Endometrial microvascular endothelial cells (primary cell): Measurements from ENCODE around the gene MLH1. TPM values are rescaled to one million over a fixed set of nuclear protein-coding genes. Genes with fewer than 3 reads are reported as not detected.
"Not testable (repeated sequence)": the region's sequence is repeated elsewhere in the genome, so short reads cannot be mapped to it uniquely, and the experiment has no call there.

ENCODE experiments used
- in situ Hi-C: cut with HindIII; loops from 2 replicates; pipeline ENCODE4 v1.10.0; 2017; ENCODE audit warnings: low sequenced_read_pairs, low pct_unique_long_range_greater_than_20kb; ENCODE audit errors: inconsistent ontology term
- total RNA-seq: library from RNA; depleted of rRNA; stranded (reverse); fragments of >200 nt; gene quantifications from one replicate; pipeline ENCODE4 v1.2.3, GENCODE V29; 2015; ENCODE audit errors: inconsistent ontology term

Gene MLH1
- total RNA-seq, 1 donor from 2014 or later: 36.3 TPM

DNA sequence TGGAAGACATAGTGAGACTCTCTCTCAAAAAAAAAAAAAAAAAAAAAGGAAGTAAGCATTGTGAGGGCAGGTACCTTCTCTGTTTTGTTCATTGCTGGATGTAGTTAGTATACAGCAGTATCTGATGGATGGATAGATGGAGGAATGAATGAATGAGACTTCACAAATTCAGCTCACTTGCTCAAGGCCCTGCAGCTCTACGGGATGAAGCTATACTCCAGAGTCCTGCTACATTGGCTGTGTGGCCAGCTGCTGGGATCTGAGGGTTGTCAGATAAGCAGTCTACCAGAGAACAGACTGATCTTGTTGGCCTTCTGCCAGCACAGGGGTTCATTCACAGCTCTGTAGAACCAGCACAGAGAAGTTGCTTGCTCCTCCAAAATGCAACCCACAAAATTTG, 35.0 kb downstream of the MLH1 start:
- in situ Hi-C loops: no loop called here

DNA sequence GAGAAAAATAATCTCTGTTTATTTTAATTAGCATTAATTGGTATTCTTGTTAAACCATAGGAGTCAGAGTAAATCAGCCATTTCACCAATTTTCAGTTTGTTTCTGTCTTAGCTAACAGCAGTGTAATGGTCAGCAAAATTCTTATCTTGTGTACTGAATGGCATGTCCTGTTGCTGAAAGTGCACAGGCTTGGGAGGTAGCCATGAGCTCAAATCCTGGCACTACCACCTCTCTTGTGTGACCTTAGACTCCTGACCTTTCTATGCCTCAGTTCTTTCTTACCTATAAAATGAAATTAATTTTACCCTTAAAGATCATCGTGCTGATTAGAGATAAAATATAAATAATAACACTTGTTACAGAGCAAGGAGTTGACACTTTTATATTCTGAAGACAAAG, 35.8 kb downstream of the MLH1 start:
- in situ Hi-C loops: no loop called here

DNA sequence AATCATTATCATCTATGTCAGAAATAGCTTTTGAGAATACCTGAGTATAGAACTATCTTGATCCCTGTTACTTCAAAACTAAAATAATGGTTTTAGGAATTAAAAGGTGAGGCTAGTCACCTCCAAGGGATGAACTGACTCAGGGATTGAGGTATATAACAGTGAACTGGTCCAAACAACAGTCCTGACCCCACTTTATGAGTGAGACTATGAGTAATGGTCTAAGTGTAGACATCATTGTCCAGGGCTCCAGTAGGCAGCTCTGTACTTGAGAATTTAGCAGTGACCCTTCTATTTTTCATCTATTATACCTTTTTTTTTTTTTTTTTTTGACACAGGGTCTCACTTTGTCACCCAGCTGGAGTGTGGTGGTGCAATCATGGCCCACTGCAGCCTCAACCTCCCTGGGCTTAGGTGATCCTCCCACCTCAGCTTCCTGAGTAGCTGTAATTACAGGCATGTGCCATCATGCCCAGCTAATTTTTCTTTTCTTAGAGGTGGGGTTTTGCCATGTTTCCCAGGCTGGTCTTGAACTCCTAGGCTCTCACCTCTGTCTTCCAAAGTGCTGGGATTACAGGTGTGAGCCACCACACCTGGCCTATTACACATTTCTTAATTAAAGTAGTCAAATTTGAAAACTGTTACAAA, 36.3 kb downstream of the MLH1 start:
- in situ Hi-C loops: no loop called here

DNA sequence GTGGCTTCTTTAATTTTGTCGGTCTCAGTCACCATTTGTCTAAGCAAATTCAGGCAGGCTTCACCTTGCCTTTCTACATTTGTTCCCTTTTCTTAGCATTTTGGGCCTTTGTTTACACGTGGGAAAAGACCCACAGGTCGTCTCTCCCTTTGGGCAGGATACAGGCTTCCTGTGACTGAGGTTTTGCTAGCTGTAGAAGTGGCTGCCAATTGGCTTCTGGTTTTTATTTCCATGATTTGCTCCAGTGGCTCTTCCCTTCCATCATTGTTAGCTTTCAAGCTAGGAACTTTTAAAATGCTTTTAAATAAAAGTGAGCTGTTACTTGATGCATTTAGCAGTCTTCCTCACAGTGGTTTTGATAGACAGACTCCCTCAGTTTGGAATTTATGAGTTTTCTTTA, 37.3 kb downstream of the MLH1 start:
- in situ Hi-C loops: no loop called here

DNA sequence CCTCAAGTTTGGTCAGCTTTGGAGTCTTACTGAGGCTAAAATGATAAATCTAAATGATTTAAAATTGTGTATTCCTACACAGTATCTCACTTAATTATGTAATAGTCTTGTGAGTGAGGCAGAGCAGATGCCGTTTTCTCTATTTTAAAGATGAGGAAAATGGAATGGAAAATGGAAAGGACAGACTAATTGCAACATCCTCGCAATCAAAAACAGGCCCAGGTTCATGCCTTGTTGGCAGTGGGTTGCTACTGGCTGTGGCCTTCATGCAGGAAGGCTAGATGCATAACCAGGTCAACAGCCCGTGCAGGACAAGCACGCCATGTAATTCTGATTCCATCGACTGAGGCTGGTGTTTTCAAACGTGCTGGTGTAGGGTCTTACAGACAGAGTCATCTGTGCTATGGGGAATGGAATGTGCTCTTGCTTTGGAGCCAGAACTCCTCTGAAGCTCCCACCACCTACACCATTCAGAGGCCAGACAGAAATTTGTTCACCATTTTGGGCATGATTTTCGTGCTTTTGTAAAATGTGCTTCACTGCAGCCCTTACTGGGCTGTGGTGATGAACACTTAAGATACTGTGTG, 37.9 kb downstream of the MLH1 start:
- in situ Hi-C loops: no loop called here

DNA sequence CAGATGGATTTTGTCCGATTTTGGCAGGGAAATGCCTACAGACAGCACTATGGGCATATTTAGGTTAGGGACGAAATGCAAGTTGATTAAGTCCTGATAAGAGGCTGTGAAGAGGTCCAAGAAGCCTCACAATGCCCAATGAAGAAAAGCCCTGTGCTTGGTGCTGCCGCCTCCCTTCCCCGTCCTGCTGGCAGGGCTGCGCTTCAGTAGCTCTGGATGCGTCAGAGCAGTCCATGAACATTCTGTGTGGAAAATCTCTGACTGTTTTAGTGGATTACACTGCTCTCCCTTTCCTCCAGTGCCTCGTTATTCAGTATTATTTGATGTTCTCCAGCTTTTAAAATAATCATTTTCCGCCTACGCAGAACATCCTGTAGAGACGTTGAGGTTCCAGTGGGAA, 39.6 kb downstream of the MLH1 start:
- in situ Hi-C loops: no loop called here

DNA sequence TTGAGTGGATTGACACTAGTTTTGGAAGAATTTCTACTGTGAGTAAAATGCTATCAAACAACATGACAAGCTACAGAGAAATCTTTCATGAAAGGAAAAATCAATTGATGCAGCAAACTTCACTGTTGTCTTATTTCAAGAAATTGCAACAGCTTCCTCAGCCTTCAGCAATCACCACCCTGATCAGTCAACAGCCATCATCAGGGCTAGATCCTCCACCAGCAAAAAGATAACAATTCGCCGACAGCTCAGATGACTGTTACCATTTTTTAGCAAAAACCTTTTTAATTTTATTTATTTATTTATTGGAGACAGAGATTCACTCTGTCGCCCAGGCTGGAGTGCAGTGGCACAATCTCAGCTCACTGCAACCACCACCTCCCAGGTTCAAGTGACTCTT, 44.0 kb downstream of the MLH1 start:
- in situ Hi-C loops: no loop called here

DNA sequence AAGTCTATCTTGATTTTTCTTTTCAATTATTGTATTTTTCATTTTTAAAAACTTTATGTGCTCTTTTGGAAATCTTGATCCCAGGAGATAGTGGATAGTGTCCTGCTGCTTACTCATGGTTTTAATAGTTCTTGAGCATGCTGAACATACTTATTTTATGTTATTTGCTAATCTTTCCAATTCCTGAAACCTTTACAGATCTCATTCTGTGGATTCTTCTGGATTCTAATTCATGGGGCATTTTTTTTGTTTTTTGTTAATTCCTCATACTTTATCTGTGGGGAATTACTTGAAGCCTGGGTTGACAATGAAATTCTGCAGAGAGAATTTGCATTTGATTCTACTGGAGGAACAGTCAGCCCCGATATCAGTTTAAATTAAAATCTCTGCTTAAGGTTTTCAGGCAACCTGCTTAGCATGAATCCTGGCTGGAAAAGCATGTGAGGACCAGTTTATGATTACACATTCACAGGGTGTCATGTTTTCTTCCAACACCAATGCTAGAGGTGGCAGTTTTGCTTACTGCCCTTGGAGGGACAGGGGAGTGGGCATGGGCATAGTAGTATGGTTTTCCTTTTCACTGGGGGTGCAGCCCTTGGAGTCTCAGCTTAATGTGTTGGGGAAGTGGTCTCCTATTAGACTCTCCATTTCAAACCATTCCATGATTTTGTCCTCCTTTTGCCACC, 46.0 kb downstream of the MLH1 start:
- in situ Hi-C loops: no loop called here

DNA sequence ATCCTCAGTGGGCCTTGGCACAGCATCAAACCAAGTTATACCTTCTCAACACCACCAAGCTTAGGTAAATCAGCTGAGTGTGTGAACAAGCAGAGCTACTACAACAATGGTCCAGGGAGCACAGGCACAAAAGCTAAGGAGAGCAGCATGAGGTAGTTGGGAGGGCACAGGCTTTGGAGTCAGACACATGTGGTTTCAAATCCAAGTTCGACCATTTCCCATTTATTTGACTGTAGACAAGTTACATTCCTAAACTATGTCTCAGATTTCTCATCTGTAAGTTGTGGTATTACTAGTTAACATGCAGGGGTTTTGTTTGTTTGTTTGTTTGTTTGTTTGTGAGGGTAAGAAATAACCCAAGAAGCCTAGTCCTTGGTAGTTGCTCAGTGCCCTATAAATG, 46.9 kb downstream of the MLH1 start:
- in situ Hi-C loops: no loop called here

DNA sequence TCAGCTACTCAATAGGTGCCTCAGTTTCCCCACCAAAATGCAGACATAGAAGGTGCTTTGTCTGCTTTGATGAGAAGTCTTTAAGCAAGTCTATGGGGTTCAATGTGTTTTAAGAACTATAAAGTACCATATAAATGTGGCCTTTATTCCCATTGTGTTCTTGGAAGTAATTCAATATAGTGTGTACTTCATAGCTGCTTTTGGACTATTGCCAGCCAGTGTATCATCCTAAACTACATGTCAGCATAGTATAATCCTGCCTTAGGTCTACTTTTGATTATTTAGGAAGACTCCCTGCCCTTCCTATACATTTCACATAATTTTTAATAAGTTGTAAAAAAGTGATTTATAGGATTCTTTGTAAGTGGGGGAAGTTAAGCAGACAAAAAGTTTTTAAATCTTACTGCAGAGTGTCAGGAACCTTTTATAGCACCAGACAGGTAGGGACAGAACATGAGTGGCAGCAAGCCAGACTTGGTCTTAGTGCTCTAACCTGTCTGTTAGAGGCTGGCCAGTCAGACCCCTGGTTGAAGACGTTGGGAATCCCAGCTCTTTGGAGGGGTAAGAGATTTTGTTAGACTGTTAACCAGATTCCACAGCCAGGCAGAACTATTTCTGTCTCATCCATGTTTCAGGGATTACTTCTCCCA, 48.4 kb downstream of the MLH1 start:
- in situ Hi-C loops: no loop called here

DNA sequence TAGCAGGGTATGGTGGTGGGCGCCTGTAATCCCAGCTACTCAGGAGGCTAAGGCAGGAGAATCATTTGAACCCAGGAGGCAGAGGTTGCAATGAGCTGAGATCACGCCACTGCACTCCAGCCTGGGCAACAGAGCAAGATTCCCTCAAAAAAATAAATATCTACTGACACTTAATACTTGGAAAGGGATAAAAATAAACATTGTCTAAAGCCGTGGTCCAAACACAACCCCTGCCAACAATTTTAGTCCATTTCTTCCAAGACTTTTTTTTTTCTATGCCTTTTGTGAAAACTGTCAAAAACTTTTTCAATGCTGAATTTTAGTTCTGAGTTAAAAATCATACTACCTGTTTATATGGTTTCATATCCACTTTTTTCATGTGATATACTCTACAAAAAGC, 49.4 kb downstream of the MLH1 start:
- in situ Hi-C loops: not testable (repeated sequence)

DNA sequence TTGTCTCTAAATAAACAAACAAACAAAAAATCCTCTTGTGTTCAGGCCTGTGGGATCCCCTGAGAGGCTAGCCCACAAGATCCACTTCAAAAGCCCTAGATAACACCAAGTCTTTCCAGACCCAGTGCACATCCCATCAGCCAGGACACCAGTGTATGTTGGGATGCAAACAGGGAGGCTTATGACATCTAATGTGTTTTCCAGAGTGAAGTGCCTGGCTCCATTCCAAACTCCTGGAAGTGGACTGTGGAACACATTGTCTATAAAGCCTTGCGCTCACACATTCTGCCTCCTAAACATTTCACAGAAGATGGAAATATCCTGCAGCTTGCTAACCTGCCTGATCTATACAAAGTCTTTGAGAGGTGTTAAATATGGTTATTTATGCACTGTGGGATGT, 57.0 kb downstream of the MLH1 start:
- in situ Hi-C loops: no loop called here

DNA sequence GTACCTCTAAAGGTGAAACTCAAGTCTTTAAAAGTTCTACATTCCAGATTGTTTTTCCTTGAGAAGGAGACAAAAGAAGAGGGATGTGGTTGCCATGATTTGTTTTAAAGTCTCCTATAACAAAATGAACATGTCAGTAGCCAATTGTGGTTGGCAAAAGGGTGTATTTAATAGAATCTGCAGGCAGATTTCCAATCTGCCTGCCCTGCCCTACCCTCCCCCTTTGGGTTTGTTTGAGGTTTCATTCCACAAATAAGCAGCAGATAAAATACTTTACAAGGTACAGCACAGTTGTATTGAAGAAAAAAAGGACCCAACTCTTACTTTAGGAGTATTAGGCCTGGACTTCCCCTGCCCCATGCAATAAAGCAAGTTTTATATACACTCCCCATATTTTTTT, 59.5 kb downstream of the MLH1 start:
- in situ Hi-C loops: no loop called here

DNA sequence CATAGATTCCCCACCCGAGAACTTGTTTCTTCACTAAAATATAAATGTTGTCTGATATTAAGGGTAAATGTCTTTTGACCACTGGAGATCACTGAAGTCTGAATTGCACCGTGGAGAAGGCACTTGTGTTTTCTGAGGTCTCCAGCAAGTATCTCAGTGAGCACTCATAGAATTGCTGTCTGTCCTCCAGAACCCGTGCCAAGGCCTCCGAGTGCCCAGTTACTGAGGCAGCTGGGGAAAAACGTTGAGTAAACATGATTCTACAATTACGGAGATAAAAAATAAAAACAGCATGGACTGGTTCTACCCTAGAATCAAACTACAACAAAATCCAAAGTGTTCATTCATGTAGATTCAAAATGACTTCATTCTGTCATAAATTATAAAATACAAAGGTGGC, 60.0 kb downstream of the MLH1 start:
- in situ Hi-C loops: no loop called here

DNA sequence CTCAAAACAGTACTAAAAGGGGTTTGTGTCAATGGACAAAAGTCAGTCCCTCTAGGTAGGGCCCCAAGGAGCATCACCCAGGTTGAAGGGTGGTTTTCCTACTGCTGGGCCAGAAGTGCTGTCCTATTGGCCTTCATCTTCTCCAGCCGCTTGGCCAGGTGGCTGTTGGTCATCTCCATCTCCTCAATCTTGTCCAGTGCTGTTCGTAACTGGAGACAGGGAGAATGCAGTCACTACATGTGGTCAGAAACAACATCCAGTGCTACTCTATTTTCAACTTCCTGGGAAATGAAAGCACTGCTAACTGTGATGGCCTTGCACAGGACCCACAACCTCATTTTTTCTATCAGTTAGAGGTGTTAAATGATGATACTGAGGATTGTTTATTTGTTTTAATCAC, 60.4 kb downstream of the MLH1 start:
- in situ Hi-C loops: no loop called here

DNA sequence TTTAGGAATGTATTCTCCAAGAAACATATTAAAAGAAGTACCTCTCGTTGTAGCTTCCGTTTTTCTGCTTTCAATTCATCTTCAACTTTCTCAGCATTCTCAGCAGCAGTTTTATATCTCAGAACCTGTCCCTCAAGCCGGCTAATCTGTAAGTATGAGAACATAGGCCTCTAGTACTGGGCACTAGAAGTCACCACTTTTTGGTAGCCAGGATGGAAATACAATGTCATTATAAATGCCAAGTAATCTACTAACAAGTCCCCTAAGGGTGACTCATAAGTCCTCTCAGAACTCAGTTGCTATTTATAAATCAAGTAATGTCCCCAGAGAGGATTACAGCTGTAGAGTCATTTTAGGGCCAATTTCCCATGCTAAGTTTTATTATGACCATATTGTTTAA, 61.1 kb downstream of the MLH1 start:
- in situ Hi-C loops: no loop called here

DNA sequence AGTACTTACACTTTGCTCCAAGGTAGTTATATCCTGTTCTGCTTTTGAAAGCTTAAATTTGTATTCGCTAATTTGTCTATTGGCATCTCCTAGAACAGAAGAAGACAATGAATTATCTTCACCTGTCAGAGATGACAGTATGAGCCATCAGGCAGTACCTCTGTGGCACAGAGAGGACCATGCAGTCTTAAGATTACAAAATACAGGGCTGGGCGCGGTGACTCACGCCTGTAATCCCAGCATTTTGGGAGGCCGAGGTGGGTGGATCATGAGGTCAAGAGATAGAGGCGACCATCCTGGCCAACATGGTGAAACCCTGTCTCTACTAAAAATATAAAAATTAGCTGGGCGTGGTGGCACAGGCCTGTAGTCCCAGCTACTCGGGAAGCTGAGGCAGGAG, 61.8 kb downstream of the MLH1 start:
- in situ Hi-C loops: not testable (repeated sequence)

DNA sequence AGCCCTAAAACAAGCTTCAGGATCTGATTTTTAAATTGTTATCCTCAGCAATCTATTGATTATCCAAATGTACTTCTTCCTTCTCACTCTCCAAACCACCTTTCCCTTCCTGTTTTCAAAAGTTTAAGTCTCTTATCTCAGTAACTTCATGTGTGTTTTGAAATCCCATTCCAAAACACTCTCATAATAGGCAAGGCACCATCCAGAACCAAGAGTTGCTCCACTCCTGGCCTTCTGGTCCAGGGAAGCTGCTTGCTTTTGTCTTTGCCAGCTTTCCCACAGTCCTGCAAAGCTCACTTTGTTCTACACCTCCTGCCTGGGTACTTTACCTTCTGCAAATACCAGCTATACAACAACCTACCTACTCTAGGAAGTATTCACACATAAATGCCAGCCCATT, 63.5 kb downstream of the MLH1 start:
- in situ Hi-C loops: no loop called here

DNA sequence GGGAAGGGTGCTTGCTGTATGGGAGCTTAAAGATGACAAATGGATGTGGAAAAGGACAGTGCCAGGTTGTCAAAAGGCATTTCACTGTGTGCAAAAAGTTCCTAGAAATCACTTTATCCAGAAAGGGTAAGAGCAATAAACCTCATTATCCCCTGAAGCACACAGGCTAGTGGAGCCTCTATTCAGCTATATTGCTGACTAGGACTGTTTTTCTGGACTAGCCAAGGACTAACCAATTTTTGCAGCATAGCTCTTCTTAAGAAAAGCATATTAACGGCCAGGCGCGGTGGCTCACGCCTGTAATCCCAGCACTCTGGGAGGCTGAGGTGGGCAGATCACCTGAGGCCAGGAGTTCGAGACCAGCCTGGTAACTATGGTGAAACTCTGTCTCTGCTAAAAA, 64.8 kb downstream of the MLH1 start:
- in situ Hi-C loops: no loop called here

DNA sequence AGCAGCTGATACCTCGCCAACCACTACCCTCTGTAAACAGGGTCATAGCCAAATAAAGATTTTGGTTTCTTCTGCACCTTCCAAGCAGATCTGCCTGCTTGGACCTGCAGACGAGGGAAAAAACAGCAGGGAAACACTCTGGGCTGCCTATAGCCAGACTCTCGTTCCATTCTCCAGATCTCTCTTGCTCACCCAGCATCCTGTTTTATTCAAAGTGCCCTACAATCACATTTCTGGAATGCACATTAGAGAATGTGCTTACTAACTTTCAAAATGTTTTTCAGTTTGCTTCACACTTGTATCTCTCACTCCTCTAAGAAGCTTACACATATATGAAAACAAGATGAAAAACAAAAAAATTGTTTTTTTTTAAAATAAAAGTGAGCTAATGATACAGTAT, 71.4 kb downstream of the MLH1 start:
- in situ Hi-C loops: no loop called here
